Measurements from ENCODE around the gene AQP1.

AQP1 gene

GRCh38 chr7:30905078-30906012 lies 6.3 kb upstream of the AQP1 start:
- no peak for TF ChIP-seq CSRNP3 (CRISPR knock-in tag; IDR thresholded peaks at IDR 0.05)
- no peak for TF ChIP-seq PATZ1 (CRISPR knock-in tag; IDR thresholded peaks at IDR 0.05; ENCODE audit: borderline replicate concordance)
- ATAC-seq = no peak

- ATAC-seq = peak; percentile 38
- TF ChIP-seq ARNTL (CRISPR knock-in tag; IDR thresholded peaks at IDR 0.05; ENCODE audit: borderline replicate concordance, low read depth) (no peak), TCF4 (CRISPR knock-in tag; IDR thresholded peaks at IDR 0.05; ENCODE audit: borderline replicate concordance) (no peak), CREB5 (CRISPR knock-in tag; IDR thresholded peaks at IDR 0.05; ENCODE audit: low read depth) (no peak), PPARA (CRISPR knock-in tag; IDR thresholded peaks at IDR 0.05; ENCODE audit: borderline replicate concordance) (no peak), ZFP3 (CRISPR knock-in tag; IDR thresholded peaks at IDR 0.05) (no peak), SNAI2 (CRISPR knock-in tag; IDR thresholded peaks at IDR 0.05) (no peak), ZC3H10 (CRISPR knock-in tag; IDR thresholded peaks at IDR 0.05) (no peak), ISL1 (CRISPR knock-in tag; IDR thresholded peaks at IDR 0.05) (no peak), ZNF8 (CRISPR knock-in tag; IDR thresholded peaks at IDR 0.05) (no peak), POU6F1 (CRISPR knock-in tag; IDR thresholded peaks at IDR 0.05; ENCODE audit: borderline replicate concordance, low read depth) (no peak), ZNF565 (CRISPR knock-in tag; conservative IDR thresholded peaks at IDR 0.05; ENCODE audit: low read depth) (no peak), OSR1 (CRISPR knock-in tag; IDR thresholded peaks at IDR 0.05) (no peak), ZNF70 (CRISPR knock-in tag; IDR thresholded peaks at IDR 0.05) (no peak), BACH2 (CRISPR knock-in tag; IDR thresholded peaks at IDR 0.05; ENCODE audit: borderline replicate concordance) (no peak), GLIS3 (CRISPR knock-in tag; IDR thresholded peaks at IDR 0.05) (no peak), ZFP30 (CRISPR knock-in tag; IDR thresholded peaks at IDR 0.05) (no peak), TSHZ2 (CRISPR knock-in tag; IDR thresholded peaks at IDR 0.05) (no peak), CSDC2 (CRISPR knock-in tag; IDR thresholded peaks at IDR 0.05) (no peak), TOX (CRISPR knock-in tag; IDR thresholded peaks at IDR 0.05; ENCODE audit: borderline replicate concordance) (no peak), RARB (CRISPR knock-in tag; IDR thresholded peaks at IDR 0.05) (no peak)
Measured at GRCh38 chr7:30906014-30906413, 5.6 kb upstream of the AQP1 start.
